DOHH2 (cell line): ENCODE results near the gene GLI3.

Experiments used
- EZH2phosphoT487 ChIP-seq: fragments of 200-600 bp; sonication (generic); IDR thresholded peaks from 2 replicates; pipeline ENCODE4 v1.6.1; 2017; ENCODE audit warnings: borderline replicate concordance, mild to moderate bottlenecking, antibody characterized with exemption, low read length, moderate library complexity, mixed read lengths
- TF ChIP-seq, protein P1 (sequence below): fragments of 200-600 bp; sonication (generic); IDR thresholded peaks from one replicate; pipeline ENCODE4 v1.5.1; 2014; ENCODE audit warnings: antibody characterized with exemption, mild to moderate bottlenecking, low read depth, low read length; ENCODE audit not compliant: poor library complexity, severe bottlenecking

DNA sequence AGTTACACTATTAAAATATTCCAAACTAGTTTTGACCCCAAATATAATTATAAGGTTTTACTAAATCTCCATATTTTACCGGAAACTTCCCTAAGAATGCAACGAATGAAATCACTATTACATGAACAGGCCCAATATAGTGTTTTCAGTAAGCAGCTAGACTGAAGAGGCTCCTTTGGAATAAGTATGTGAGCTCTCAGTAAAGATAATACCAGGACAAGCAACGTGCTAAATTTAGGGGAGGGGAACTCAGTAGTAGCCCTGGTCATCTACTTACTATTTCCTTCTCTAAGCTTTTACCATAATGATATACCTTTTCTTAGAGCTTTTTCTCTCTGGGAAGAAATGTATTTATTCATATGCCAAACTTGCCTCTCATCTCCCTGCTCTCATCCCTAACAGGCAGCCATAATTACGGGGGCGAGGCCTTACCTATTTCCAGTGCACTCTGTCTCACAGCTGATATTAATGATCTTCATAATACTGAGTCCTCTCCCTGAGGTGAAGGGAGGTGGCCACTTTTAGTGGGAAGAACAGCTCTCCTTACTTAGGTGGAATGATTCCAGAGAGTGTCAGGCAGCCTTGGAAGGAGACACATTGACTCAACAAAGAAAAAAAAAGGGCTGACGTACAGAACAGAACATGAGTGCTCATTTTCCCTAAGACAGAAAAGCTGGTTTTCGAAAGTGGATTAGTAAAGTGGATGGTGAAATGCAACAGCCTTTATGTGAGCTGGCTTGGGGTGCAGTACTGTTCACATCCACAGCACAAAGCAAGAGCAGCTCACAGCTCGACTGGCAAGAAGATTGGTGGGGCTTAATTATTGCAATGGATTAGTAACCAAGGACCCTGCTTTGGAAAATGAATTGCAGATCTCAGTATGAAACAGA lies 165.4 kb downstream of the GLI3 start:
- TF ChIP-seq, protein P1, sequence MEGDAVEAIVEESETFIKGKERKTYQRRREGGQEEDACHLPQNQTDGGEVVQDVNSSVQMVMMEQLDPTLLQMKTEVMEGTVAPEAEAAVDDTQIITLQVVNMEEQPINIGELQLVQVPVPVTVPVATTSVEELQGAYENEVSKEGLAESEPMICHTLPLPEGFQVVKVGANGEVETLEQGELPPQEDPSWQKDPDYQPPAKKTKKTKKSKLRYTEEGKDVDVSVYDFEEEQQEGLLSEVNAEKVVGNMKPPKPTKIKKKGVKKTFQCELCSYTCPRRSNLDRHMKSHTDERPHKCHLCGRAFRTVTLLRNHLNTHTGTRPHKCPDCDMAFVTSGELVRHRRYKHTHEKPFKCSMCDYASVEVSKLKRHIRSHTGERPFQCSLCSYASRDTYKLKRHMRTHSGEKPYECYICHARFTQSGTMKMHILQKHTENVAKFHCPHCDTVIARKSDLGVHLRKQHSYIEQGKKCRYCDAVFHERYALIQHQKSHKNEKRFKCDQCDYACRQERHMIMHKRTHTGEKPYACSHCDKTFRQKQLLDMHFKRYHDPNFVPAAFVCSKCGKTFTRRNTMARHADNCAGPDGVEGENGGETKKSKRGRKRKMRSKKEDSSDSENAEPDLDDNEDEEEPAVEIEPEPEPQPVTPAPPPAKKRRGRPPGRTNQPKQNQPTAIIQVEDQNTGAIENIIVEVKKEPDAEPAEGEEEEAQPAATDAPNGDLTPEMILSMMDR: no peak
- TF ChIP-seq EZH2phosphoT487: no peak
